Cardiac fibroblast (primary cell): ENCODE data around the gene SYTL2.
A peak's percentile ranks its signal among the peaks of the same experiment; 100 is the strongest.
"Not testable (repeated sequence)": the region's sequence is repeated elsewhere in the genome, so short reads cannot be mapped to it uniquely, and the experiment has no call there.

Experiments
- DNase-seq, 2 donors: peaks; one replicate each; pipeline versions ENCODE4 v3.0.0 to v3.0.0-alpha.2; 2010; ENCODE audit warnings: low read depth in 2 of 2
- H3K4me3 ChIP-seq, 2 donors: replicated peaks in 1 of 2; 1 replicate in 1 of 2; 2 replicates in 1 of 2; pipeline ENCODE4 v1.5.1; 2011; ENCODE audit warnings: low read depth in 2 of 2, low read length in 2 of 2, mild to moderate bottlenecking in 2 of 2, moderate library complexity in 1 of 2
- CTCF ChIP-seq: IDR thresholded peaks from one replicate; pipeline ENCODE4 v1.5.1; 2011; ENCODE audit warnings: low read depth, mild to moderate bottlenecking, low read length, inconsistent platforms

SYTL2 gene

GRCh38 chr11:85783758-85784157 is 27.2 kb downstream of the SYTL2 start:
- no peak for TF ChIP-seq CTCF
- no peak overlapping the region for H3K4me3 ChIP-seq
- peak; percentile 6 to 32 for DNase-seq

- DNase-seq, result not testable (repeated sequence)
Observed at GRCh38 chr11:85780780-85781517, 30.0 kb downstream of the SYTL2 start.

DNA sequence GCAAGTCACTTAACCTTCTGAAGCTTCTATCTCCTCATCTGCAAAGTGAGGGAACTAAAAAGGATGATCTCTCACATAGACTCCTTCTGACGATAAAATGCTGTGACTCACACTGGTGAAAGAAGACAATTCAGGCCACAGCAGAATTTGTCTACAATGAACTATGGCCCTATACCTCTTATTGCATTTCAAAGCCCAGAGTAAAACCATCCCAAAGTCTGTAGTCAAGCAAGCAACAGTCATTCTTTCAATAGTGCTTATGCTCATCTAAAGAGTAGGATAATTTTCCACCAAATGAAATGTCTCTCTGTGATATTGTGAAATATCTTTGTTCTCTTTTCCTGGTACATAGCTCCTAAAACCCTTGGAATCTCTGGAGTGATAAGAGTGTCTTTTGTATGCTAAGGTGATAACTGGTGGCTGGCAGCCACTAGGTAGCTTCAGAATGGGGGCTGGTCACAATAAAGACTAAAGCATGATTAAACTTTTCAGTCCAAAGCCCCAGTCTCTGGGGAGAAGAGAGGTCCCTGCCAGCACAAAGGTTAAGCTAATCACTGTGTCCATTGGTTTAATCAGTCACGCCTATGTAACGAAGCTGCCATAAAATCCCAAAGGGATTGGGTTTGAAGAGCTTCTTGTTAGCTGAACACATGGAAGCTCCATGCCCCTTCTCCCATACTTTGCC is 30.8 kb downstream of the SYTL2 start:
- TF ChIP-seq CTCF, result no peak
- no peak overlapping the region for H3K4me3 ChIP-seq
- DNase-seq, result peak in 1 of 2 donors; percentile 5

More at GRCh38 chr11:85780780-85781517, 30.0 kb downstream of the SYTL2 start:
- not testable (repeated sequence) for H3K4me3 ChIP-seq

- H3K4me3 ChIP-seq, DNase-seq: not testable (repeated sequence)
Observed at GRCh38 chr11:85777603-85777972, 33.4 kb downstream of the SYTL2 start.

DNA sequence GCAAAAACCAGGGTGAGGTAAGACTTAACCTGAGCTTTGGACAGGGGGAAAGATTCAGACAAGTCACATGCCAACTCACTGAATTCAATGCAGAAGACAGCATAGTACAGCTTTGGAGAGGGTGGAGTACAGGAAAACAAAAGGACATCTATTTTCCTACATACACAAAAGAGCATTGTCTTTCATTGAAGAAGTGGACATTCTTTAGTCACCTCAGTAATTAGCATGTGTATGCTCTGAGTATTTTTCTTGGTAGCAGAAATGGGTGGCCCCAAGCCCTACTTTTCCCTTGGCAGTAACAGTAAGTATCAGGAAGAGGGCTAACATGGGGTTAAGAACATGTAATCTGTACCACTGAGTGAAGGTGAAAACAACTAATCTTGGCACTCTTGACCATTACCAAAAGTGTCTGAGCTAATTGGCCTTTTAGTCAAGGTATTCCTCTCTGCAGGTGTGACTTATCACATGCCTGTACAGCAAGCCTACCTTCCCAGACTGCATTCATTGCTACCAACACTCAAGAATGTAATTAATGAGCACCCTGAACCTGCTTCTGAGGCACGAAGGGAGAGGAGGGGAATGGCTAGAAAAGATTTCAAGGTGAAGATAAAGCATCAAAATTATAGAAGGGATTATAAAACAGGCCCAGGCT is 33.9 kb downstream of the SYTL2 start:
- DNase-seq, result no peak
- H3K4me3 ChIP-seq, result no peak overlapping the region
- no peak for TF ChIP-seq CTCF

DNA sequence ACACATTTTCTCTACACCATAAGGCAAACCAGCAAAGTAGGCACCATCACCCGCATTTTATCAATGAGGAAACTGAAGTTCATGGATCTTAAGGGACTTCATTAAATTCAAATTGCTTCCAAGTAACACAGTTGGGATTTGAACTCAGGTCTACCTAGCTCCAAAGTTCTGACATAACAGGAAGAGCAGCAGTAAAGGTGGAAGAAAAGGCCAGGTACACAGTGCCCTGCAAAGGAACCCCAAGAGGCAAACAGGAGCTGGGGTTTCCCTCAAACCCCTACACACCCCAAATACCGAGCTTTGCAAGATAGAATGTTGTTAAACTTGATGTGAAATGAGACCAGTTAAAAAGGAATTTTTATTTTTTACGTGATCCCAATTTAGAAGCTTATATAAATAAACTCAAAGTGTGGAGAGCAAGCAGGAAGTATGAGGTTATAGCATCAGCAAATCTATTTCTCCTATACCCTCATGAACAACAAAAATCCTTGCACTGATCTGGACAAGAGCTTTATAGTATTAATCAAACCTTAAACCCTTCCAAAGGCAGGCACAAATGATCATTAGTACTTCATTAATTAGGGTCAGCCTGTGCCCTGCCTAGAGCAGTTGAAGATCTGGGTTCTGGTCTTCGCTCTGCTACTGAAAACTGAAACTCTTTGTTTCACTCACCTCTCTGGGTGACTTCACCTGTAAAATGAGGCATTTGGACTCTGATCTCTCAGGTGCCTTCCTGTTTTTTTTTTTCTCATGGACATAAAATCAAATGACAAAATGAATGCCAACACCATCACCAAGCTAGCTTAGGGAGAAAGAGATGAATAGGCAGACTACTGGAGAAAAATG is 36.5 kb downstream of the SYTL2 start:
- H3K4me3 ChIP-seq, result no peak overlapping the region
- DNase-seq, result no peak
- no peak for TF ChIP-seq CTCF

- H3K4me3 ChIP-seq, result no peak overlapping the region
- TF ChIP-seq CTCF, result no peak
- peak in 1 of 2 donors; percentile 29 for DNase-seq
Observed at GRCh38 chr11:85772695-85773094, 38.2 kb downstream of the SYTL2 start.
